Ovary (tissue), 3 donors: ENCODE results near the gene DNALI1.

Source experiments
- CTCF ChIP-seq, 3 donors: fragments of 450-650 bp in 2 of 3; fragments of 200-600 bp in 1 of 3; IDR thresholded peaks; one replicate each; pipeline versions ENCODE4 v1.5.1 to v1.8.0; 2016 to 2022; ENCODE audit warnings: antibody characterized with exemption in 3 of 3, mild to moderate bottlenecking in 1 of 3
- POLR2A ChIP-seq: fragments of 450-650 bp; IDR thresholded peaks from one replicate; pipeline ENCODE4 v1.6.1; 2017; ENCODE audit warnings: antibody characterized with exemption, mild to moderate bottlenecking, moderate library complexity
- donor health status: DM: no; HTN: no; CAD: no.

DNA sequence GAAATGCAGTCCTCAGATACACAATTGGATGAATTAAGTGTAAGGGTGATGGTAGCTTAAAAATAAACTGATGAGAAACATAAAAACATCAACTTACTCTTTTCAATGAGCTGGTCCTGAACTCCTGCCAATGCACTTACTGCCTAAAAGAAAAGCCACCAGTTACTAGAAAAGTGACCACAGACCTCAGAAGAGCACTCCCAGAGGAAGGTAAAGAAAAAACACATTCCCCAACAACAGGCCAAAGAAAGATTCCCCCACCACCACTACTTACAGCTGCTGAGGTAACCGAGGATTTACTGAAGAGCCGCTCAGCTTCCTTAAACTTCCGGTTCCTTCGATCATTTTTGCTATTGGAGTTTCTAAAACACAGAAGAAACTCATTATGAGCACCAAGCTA lies 47.6 kb upstream of the DNALI1 start:
- TF ChIP-seq CTCF (IDR thresholded peaks at IDR 0.05) (no peak), POLR2A (no peak)
